ENCODE data around the gene JCAD.

JCAD gene

GRCh38 chr10:30029164-30029871 lies 30.1 kb downstream of the JCAD start:
- peak overlapping the region; percentile 95 for H3K4me2 ChIP-seq (ENCODE audit: low read depth, low read length, poor library complexity, severe bottlenecking)
- H3F3A ChIP-seq (ENCODE audit: low read depth) = no peaks in the 10 kb centered on the region; the same call in 1 of the 2 replicates
- H3K9ac ChIP-seq (ENCODE audit: low read depth, low read length, poor library complexity, severe bottlenecking) = no peak overlapping the region
- H3K9me2 ChIP-seq (replicated peaks; ENCODE audit: low read depth, low read length) = no peaks in the 10 kb centered on the region
- H3K27me3 ChIP-seq (ENCODE audit: insufficient read depth, low read length, poor library complexity, severe bottlenecking) = no peaks in the 10 kb centered on the region
- peaks cover 63% of the 10 kb centered on the region for H3K4me1 ChIP-seq (ENCODE audit: insufficient read depth, low read length, poor library complexity, severe bottlenecking)
- H2AFZ ChIP-seq (ENCODE audit: low read length) = no peak overlapping the region
- H3K9me3 ChIP-seq (ENCODE audit: insufficient read depth, low read depth, low read length) = no peaks in the 10 kb centered on the region
- no peak overlapping the region for H3K4me3 ChIP-seq (ENCODE audit: low read length, poor library complexity, severe bottlenecking)
- H3K36me3 ChIP-seq (ENCODE audit: insufficient read depth, low read length) = no peaks in the 10 kb centered on the region
- peaks cover 15% of the 10 kb centered on the region for H3K79me2 ChIP-seq (ENCODE audit: insufficient read depth, low read length)
- no peaks in the 10 kb centered on the region for H4K20me1 ChIP-seq (ENCODE audit: insufficient read depth, low read length, poor library complexity, severe bottlenecking)
- TF ChIP-seq EZH2phosphoT487 (IDR thresholded peaks at IDR 0.05; ENCODE audit: borderline replicate concordance) (no peak), CTCF (conservative IDR thresholded peaks at IDR 0.05; ENCODE audit: low read length) (no peak)

GRCh38 chr10:30028738-30029030 lies 30.7 kb downstream of the JCAD start:
- Histone ChIP-seq H3K36me3 (ENCODE audit: insufficient read depth, low read length) (no peaks in the 10 kb centered on the region), H3K27me3 (ENCODE audit: insufficient read depth, low read length, poor library complexity, severe bottlenecking) (no peaks in the 10 kb centered on the region), H3K9ac (ENCODE audit: low read depth, low read length, poor library complexity, severe bottlenecking) (peak overlapping the region; percentile 77), H3K9me2 (replicated peaks; ENCODE audit: low read depth, low read length) (no peaks in the 10 kb centered on the region), H3K79me2 (ENCODE audit: insufficient read depth, low read length) (peaks cover 15% of the 10 kb centered on the region), H3K4me1 (ENCODE audit: insufficient read depth, low read length, poor library complexity, severe bottlenecking) (peaks cover 58% of the 10 kb centered on the region), H3F3A (ENCODE audit: low read depth) (no peaks in the 10 kb centered on the region; the same call in 1 of the 2 replicates), H3K4me3 (ENCODE audit: low read length, poor library complexity, severe bottlenecking) (peak overlapping the region; percentile 74), H3K9me3 (ENCODE audit: insufficient read depth, low read depth, low read length) (no peaks in the 10 kb centered on the region), H2AFZ (ENCODE audit: low read length) (no peak overlapping the region), H3K4me2 (ENCODE audit: low read depth, low read length, poor library complexity, severe bottlenecking) (peak overlapping the region; percentile 95), H4K20me1 (ENCODE audit: insufficient read depth, low read length, poor library complexity, severe bottlenecking) (no peaks in the 10 kb centered on the region)
- TF ChIP-seq EZH2phosphoT487 (IDR thresholded peaks at IDR 0.05; ENCODE audit: borderline replicate concordance) = no peak
- no peak for TF ChIP-seq CTCF (conservative IDR thresholded peaks at IDR 0.05; ENCODE audit: low read length)

- Histone ChIP-seq H3K27me3 (ENCODE audit: insufficient read depth, low read length, poor library complexity, severe bottlenecking) (no peaks in the 10 kb centered on the region), H3K9me3 (ENCODE audit: insufficient read depth, low read depth, low read length) (no peaks in the 10 kb centered on the region), H3K79me2 (ENCODE audit: insufficient read depth, low read length) (peaks cover 15% of the 10 kb centered on the region), H3F3A (ENCODE audit: low read depth) (no peaks in the 10 kb centered on the region; the same call in 1 of the 2 replicates), H3K4me1 (ENCODE audit: insufficient read depth, low read length, poor library complexity, severe bottlenecking) (peaks cover 53% of the 10 kb centered on the region), H3K36me3 (ENCODE audit: insufficient read depth, low read length) (no peaks in the 10 kb centered on the region), H3K9ac (ENCODE audit: low read depth, low read length, poor library complexity, severe bottlenecking) (peak overlapping the region; percentile 77), H3K4me2 (ENCODE audit: low read depth, low read length, poor library complexity, severe bottlenecking) (peak overlapping the region; percentile 95), H3K9me2 (replicated peaks; ENCODE audit: low read depth, low read length) (no peaks in the 10 kb centered on the region), H2AFZ (ENCODE audit: low read length) (peak overlapping the region; percentile 49; the same call in 1 of the 2 replicates), H4K20me1 (ENCODE audit: insufficient read depth, low read length, poor library complexity, severe bottlenecking) (no peaks in the 10 kb centered on the region), H3K4me3 (ENCODE audit: low read length, poor library complexity, severe bottlenecking) (peak overlapping the region; percentile 74)
- TF ChIP-seq CTCF (conservative IDR thresholded peaks at IDR 0.05; ENCODE audit: low read length) = no peak
- no peak for TF ChIP-seq EZH2phosphoT487 (IDR thresholded peaks at IDR 0.05; ENCODE audit: borderline replicate concordance)
These were observed 31.2 kb downstream of the JCAD start for GRCh38 chr10:30028006-30028737.
